Peyer's patch (tissue), 4 donors: ENCODE results near the gene UBAC1.

ENCODE experiments used
- POLR2A ChIP-seq, 2 donors: fragments of 450-650 bp; IDR thresholded peaks; one replicate each; pipeline ENCODE4 v1.5.1; 2017; ENCODE audit warnings: antibody characterized with exemption in 2 of 2, mild to moderate bottlenecking in 2 of 2, moderate library complexity in 2 of 2
- TF ChIP-seq, protein P1 (sequence below), 6 experiments: fragments of 450-650 bp in 4 of 6; fragments of 200-600 bp in 2 of 6; sonication (generic) in 1 of 6; IDR thresholded peaks; one replicate each; pipeline ENCODE4 v1.5.1; 2017 to 2019; ENCODE audit warnings: antibody characterized with exemption in 6 of 6, mild to moderate bottlenecking in 3 of 6, moderate library complexity in 1 of 6

GRCh38 chr9:135957431-135957830 lies 3.7 kb downstream of the UBAC1 start:
- TF ChIP-seq, protein P1, sequence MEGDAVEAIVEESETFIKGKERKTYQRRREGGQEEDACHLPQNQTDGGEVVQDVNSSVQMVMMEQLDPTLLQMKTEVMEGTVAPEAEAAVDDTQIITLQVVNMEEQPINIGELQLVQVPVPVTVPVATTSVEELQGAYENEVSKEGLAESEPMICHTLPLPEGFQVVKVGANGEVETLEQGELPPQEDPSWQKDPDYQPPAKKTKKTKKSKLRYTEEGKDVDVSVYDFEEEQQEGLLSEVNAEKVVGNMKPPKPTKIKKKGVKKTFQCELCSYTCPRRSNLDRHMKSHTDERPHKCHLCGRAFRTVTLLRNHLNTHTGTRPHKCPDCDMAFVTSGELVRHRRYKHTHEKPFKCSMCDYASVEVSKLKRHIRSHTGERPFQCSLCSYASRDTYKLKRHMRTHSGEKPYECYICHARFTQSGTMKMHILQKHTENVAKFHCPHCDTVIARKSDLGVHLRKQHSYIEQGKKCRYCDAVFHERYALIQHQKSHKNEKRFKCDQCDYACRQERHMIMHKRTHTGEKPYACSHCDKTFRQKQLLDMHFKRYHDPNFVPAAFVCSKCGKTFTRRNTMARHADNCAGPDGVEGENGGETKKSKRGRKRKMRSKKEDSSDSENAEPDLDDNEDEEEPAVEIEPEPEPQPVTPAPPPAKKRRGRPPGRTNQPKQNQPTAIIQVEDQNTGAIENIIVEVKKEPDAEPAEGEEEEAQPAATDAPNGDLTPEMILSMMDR (IDR thresholded peaks at IDR 0.05): no peak
- no peak for TF ChIP-seq POLR2A (IDR thresholded peaks at IDR 0.05)
